ENCODE data around the gene SLC25A23. TPM values are rescaled to one million over a fixed set of nuclear protein-coding genes. Genes with fewer than 3 reads are reported as not detected.

The SLC25A23 gene
- total RNA-seq (2022; extraction: Qiagen RNA extraction): 17.5 to 20.9 TPM (median 18.9 TPM) in 5 replicates

DNA sequence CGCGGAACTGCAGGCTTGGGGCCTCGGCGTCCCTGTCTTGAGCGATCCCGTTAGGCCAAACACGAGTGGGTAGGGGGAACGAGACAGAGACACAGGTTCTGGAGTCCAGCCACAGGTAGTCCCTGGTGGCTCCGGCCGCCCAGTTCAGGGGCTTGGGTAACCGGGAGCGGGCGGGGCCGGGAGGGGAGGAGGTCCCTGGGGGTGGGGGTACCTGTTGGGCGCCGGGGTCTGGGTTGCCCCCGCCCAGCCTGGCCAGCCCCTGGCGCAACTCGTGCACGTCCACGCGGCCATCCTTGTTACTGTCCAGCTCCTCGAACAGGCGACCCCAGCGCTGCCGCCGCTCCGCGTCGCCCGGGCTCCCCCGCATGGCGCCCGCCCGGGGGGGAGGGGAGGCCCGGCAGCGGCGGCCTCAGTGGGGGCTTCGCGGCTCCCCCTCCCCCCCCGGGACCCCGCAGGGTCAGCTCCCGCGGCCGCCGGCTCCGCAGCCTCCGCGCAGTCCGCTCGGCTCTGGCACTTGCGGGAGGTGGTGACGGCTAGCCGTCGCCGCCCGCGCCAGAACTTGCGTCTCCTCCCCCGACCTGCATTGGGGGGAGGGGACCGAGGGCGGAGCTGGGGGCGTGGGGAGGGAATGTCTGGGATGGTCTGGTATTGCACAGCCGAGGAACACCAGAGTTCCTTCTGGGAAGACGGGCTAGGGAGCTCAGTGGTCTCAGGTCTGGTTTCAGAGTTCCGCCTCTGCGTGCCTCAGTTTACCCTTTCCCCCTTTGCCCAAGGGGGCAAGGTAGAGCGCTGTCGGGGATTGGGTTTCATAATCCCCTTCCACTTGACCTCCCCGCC is at the start of gene SLC25A23:
TSS of gene SLC25A23 (minus strand) at position 531 of the 837 bp plus-strand sequence. CDS start at position 367, 164 bp downstream.

DNA sequence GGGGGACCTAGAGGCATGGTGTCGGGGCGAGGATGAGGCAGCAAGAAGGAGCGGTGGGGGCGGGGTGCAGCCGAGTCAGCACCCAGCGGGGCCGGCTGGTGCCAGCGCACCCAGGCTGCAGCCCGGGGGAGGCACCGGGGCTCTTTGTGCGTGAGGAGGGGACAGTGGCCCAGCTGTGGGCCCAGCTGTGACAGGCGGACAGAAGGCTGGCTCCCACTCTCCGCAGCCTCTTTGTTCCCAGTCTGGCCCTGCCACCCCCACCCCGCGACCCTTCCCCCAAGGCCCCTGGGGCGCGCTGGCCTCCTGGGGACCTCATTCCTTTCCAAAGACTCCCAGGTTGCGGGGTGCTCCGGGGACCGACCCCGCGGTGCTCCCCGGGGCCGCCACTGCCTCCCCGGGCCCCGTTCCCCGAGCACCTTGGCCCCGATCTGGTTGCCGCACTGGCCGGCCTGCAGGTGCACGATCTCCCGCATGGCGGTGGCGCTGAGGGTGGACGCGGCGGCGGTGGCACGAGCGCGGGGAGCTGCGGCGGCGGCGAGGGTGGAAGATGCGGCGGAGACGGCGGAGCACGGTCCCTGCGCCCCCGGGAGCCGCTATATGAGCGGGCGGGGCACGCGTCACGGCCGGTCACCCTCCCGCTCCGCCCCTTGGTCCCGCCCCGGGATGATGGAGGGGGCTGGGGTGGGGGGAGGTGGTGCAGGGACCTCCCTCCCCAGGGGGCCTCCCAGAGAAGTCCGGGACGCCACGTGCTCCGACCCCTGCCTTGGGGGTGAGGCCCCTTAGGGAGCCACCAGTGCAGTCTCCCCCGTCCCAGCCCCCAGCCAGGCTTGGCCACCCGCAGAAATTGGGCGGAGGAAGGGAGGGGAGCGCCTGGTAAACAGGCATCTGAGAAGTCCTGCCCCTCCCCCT is 42.4 kb upstream of the SLC25A23 start, which contains the start of gene TUBB4A:
TSS of gene TUBB4A (minus strand) at position 570 of the 909 bp plus-strand sequence. CDS start at position 473, 97 bp downstream.

GRCh38 chr19:6481541-6482342 is 22.1 kb upstream of the SLC25A23 start, which contains the start of gene DENND1C:
TSS of gene DENND1C (minus strand) at chr19:6481787. CDS start at chr19:6481695, 92 bp downstream.

GRCh38 chr19:6464070-6464873 is 4.7 kb upstream of the SLC25A23 start, which contains the start of gene CRB3:
TSS of gene CRB3 (plus strand) at chr19:6464271. CDS start at chr19:6464702, 431 bp downstream.

DNA sequence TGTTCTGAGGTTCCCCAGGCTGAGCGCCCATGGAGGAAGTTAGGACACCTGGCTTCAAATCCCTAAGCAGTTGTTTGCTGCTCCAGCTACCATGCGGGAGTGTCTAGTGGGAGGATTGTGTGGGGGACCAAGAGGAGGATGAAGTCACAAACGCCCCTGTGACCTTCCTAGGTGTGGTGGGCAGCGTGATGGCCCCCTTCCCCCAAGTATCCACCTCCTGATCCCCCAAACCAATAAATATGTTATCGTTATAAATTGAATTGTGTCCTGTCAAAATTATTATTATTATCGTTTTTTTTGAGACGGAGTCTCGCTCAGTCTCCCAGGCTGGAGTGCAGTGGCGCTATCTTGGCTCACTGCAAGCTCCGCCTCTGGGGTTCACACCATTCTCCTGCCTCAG is 25.9 kb downstream of the SLC25A23 start, which contains the start of gene SLC25A41:
TSS of gene SLC25A41 (minus strand) at position 101 of the 400 bp plus-strand sequence. CDS start at position 31, 70 bp downstream.

DNA sequence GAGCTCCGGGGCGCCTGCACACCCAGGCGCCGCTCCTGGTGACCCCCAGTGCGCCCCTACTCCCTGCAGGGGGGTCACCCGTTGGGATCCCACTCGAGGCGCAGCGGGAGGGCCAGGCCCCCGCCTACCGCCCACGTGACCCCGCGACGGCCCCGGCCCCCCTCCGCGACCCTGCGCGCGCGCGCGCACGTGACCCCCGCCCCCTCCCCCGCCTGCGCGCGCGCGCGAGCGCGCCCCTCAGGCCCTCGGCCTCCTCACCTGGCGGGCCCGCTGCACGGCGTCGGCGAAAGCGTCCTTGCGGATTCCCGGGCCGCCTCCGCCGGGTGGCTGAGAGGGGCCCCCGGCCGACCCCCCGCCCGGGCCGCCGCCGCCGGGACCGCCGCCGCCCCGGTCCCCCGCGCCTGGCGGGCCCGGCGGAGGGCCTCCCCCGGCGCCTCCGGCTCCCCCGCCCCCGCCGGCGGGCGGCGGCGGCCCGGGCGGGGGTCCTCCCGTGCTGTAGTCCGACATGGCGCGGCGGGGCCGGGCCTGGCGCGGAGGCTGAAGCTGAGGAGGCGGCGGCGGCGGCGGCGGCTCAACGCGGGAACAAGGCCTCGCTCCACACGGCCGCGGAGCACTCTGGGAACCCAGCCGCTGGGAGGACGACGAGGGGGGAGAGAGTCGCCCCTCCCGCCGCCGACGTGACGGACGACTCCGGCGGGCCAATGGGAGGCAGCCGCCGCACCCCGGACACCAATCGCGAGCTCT is 35.2 kb downstream of the SLC25A23 start, which contains the start of gene KHSRP:
TSS of gene KHSRP (minus strand) at position 617 of the 744 bp plus-strand sequence. CDS start at position 507, 110 bp downstream.

GRCh38 chr19:6393074-6393982 is 66.3 kb downstream of the SLC25A23 start, which contains the start of gene GTF2F1:
TSS of gene GTF2F1 (minus strand) at chr19:6393164. CDS start at chr19:6392995, 169 bp downstream.

Other genes with a start within 250 kb of the SLC25A23 start
- 19.5 to 21.6 TPM (median 20.5 TPM) in 5 replicates for gene MLLT1, start 179.8 kb downstream of the SLC25A23 start, total RNA-seq (2022; extraction: Qiagen RNA extraction)
- not detected in 5 replicates for gene ACER1, start 126.2 kb downstream of the SLC25A23 start, total RNA-seq (2022; extraction: Qiagen RNA extraction)
- 41.0 to 77.7 TPM (median 72.0 TPM) in 5 replicates for gene CLPP, start 98.3 kb downstream of the SLC25A23 start, total RNA-seq (2022; extraction: Qiagen RNA extraction)
- gene ALKBH7, start 87.0 kb downstream of the SLC25A23 start, total RNA-seq (2022; extraction: Qiagen RNA extraction): 14.2 to 39.7 TPM (median 37.3 TPM) in 5 replicates
- gene PSPN, start 83.9 kb downstream of the SLC25A23 start, total RNA-seq (2022; extraction: Qiagen RNA extraction): 0.46 to 1.0 TPM (median 0.77 TPM) in 5 replicates
- 53.0 to 62.0 TPM (median 54.9 TPM) in 5 replicates for gene GTF2F1, start 66.6 kb downstream of the SLC25A23 start, total RNA-seq (2022; extraction: Qiagen RNA extraction)
- gene KHSRP, start 35.0 kb downstream of the SLC25A23 start, total RNA-seq (2022; extraction: Qiagen RNA extraction): 179 to 222 TPM (median 196 TPM) in 5 replicates
- gene SLC25A41, start 26.0 kb downstream of the SLC25A23 start, total RNA-seq (2022; extraction: Qiagen RNA extraction): 0.08 to 0.13 TPM (median 0.12 TPM) in 3 of 5 replicates, not detected in the others
- 3.1 to 4.6 TPM (median 4.2 TPM) in 5 replicates for gene CRB3, start 4.5 kb upstream of the SLC25A23 start, total RNA-seq (2022; extraction: Qiagen RNA extraction)
- 0.13 to 0.25 TPM (median 0.21 TPM) in 5 replicates for gene DENND1C, start 22.0 kb upstream of the SLC25A23 start, total RNA-seq (2022; extraction: Qiagen RNA extraction)
- 6.0 to 7.4 TPM (median 6.6 TPM) in 5 replicates for gene TUBB4A, start 42.5 kb upstream of the SLC25A23 start, total RNA-seq (2022; extraction: Qiagen RNA extraction)
- 2.3 to 4.8 TPM (median 4.5 TPM) in 5 replicates for gene TNFSF9, start 71.2 kb upstream of the SLC25A23 start, total RNA-seq (2022; extraction: Qiagen RNA extraction)
- gene CD70, start 131.4 kb upstream of the SLC25A23 start, total RNA-seq (2022; extraction: Qiagen RNA extraction): 11.4 to 24.9 TPM (median 21.6 TPM) in 5 replicates
- 0.05 to 0.17 TPM (median 0.13 TPM) in 5 replicates for gene TNFSF14, start 210.4 kb upstream of the SLC25A23 start, total RNA-seq (2022; extraction: Qiagen RNA extraction)